Lung microvascular endothelial cell (primary cell): ENCODE measurements around the gene CYTH1. TPM values are rescaled to one million over a fixed set of nuclear protein-coding genes. Genes with fewer than 3 reads are reported as not detected.
"Not testable (repeated sequence)": the region's sequence is repeated elsewhere in the genome, so short reads cannot be mapped to it uniquely, and the experiment has no call there.

ENCODE experiments used
- DNase-seq, 2 donors: peaks; one replicate each; pipeline versions ENCODE4 v3.0.0 to v3.0.0-alpha.2; 2010; ENCODE audit warnings: low read depth in 2 of 2
- total RNA-seq: library from RNA; depleted of rRNA; stranded (reverse); fragments of >200 nt; gene quantifications from 2 replicates; pipeline ENCODE4 v1.2.1, GENCODE V29; 2014

Gene CYTH1
- total RNA-seq, 1 donor from 2014 or later, result 20.8 TPM

DNA sequence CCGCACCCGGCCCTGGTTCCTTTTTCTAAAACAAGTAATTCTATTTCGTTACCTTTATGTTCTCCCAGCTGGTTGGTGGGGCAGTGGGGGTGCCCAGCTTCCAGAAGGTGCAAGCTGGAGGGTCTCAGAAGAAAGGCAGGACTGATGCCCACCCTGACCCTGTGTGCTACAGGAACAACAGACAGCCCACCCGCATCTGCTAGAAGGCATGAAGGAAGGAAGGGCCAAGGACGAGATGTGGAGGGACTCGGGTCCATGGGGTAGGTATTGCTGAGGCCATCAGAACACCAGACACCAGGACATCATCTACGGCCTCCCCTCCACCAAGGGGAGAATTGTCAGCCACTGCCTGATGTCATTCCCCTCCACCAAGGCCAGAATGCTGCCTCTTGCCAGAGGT is 6.4 kb upstream of the CYTH1 start:
- DNase-seq, result no peak

DNA sequence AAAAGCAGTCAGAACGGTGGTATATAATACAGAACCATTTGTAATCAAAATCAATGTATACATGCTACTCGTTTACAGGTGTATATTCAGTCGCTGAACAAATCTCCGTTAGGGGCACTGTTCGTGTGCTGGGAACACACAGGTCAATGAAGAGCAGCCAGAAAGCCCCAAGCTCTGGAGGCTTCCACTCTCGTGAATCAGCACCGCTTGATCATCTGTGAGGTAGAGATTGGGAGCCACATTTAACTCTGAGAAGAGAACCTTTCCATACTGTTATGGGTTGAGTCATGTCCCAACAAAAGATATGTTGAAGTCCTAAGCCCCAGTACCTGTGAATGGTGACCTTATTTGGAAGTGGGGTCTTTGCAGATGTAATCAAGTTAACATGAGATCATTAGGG is 5.4 kb upstream of the CYTH1 start:
- DNase-seq, result no peak

DNA sequence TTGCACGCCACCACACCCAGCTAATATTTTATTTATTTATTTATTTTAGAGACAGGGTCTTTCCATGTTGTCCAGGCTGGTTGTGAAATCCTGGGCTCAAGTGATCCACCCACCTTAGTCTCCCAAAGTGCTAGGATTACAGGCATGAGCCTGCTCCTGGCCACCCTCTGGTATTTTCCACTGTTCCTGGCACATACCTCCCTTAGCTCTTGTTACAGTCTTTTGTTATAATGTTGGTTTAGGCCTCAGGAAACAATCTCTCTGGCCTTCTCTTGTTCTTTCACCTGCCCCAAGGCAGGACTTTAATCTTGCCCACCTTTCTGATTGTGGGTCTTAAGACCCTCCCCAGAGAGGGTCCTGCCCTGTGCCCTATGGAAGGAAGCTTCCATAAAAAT is 3.6 kb upstream of the CYTH1 start:
- peak in 1 of 2 donors; percentile 43 for DNase-seq

DNA sequence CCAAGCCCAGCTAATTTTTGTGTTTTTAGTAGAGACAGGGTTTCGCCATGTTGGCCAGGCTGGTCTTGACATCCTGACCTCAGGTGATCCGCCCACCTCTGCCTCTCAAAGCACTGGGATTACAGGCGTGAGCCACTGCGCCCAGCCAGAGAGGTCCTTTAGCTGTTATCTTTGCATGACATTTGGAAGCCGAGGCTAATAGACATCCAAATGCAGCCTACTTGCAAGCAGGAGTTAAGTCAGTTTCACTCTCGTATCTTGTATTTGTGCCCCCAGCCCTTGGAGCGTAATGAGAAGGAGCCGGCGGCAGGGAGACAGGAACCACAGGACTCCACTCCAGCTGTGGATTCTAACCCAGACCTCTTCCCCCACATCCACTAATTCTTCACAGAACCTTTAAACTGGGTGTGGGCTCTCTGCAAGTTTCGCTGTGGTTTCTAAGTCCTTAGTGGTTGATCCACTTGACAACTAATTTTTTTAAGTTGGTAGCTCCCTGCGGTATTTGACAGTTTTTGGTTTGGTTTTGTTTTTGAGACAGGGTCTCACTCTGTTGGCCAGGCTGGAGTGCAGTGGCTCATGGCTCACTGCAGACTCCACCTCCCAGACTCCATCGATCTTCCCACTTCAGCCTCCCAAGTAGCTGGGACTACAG is 3.1 kb upstream of the CYTH1 start:
- DNase-seq, result no peak

DNA sequence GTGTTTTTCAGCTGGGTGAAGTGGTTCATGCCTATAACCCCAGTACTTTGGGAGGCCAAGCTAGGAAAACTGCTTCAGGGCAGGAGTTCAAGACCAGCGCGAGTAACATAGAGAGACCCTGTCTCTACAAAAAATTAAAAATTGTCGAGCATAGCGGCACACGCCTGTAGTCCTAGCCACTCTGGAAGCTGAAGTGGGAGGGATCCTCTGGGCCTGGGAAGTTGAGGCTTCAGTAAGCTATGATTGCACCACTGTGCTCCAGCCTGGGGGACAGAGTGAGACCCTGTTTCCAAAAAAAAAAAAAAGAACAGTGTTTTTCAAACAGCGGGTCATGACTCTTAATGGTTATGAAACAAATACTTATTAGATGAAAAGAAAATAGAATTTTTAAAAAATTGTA is 2.3 kb upstream of the CYTH1 start:
- no peak for DNase-seq

DNA sequence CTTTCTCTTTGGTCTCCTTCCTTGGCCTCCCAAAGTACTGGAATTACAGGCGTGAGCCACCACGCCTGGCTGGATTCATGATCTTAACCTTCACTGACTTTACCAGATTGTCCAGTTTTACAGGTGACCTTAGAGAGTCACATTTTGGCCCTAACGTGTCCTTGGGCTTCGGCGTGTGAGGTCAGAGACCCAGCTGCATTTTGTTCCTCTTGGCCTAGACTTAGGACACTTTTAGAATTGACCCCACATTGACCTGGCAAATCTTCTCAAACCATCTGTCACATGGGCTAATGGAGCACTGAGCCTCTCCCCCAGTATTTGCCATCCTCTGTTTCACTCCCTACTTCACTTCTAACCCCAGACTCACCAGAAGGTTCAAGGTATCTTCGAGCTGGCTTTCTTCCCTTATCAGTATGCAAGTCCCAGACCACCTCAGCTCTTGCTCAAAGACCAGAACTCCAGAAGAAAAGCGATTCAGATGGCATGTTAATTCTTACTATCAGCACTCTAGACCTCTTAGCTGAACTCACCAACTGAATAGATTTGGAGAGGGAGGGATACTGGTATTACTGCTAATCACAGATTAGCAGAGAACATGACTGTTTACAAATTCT is 1.7 kb upstream of the CYTH1 start:
- no peak for DNase-seq

DNA sequence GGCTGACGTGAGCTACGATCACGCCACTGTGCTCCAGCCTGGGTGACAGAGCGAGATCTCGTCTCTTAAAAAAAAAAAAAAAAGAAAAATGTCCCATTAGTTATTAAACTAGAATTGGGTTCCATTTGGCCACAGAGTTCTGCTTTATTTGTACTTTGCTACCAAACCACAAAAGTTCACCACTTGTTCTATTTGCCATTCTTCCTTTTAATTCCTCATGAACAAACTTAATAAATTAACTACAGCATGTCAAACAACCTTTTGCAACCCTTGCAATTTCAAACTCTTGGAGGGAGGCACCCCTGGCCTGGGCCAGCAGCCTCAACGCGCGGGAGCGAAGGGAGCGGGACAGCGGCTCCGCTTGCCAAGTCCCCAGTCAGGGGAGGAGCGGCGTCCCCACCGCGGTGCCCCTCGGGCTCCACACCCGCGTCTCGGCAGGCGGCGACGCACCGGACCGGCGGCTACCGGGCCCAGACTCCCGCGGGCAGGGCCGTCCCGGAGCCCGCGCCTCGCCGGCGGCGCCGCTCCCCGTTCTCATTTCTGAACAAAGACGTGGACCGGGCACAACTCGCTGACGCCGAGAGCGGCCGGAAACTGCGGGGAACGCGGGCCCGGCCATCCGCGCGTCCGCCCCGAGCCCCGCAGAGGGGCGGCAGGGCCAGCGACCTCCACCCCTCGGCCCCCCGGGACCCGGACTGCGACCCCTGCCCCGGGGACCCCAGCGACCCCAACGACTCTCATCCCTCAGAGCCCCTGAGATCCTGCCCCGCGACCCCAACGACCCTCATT is 775 bp downstream of the CYTH1 start:
- DNase-seq, result peak; percentile 33 to 52

DNA sequence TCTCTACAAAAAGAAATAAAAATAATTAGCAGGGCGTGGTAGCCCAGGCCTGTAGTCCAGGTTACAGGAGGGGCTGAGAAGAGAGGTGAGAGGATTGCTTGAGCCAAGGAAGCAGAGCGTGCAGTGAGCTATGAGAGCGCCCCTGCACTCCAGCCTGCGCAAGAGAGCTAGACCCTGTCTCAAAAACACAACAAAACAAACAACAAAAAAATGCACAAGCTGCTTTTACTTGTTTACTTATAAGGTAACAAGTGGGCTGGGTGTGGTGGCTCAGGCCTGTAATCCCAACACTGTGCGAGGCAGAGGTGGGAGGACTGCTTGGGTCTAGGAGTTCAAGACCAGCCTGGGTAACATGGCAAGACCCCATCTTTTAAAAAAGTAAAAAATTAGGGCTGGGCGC is 1.7 kb downstream of the CYTH1 start:
- DNase-seq, result no peak

DNA sequence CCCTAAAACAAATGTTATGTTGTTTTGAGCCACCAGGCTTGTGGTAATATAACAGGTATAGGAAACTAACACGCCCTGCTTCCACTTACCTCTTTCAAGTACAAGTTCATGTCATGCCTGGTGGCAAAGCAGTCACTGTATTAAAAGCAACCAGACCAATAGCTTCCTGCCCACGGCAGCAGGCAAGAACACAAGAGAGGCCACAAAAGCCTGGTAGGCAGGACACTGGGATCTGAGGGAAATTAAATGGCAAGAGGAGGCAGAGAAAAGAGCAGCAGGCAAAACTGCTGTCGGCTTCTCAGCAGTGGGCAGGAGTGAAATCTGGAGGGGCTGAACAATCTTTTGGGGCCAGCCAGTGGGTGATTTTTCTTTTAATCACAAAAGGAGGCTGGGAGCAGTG is 2.2 kb downstream of the CYTH1 start:
- DNase-seq, result peak in 1 of 2 donors; percentile 26

DNA sequence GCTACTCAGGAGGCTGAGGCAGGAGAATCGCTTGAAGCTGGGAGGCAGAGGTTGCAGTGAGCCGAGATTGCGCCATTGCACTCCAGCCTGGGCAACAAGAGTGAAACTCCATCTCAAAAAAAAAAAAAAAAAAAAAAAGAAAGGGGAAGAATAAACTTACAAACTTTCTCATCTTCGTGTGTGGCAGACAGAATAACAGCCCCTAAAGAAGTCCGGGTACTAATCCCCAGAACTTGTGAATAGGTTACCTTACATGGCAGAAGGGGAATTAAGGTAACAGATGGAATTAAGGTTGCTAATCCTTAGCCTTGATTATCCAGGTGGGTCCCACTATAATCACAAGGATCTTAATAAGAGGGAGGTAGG is 2.8 kb downstream of the CYTH1 start:
- not testable (repeated sequence) for DNase-seq

DNA sequence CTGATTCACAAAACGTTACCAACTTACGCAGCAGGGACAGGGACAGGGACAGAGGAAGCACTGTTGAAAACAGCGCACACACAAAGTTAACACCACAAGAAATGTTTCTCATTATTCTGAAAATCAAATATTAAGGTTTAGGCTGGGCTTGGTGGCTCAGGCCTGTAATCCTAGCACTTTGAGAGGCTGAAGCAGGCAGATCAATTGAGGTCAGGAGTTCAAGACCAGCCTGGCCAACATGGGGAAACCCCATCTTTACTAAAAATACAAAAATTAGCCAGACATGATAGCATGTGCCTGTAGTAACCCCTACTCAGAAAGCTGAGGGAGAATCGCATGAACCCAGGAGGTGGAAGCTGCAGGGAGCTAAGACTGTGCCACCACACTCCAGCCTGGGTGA is 4.2 kb downstream of the CYTH1 start:
- no peak for DNase-seq

DNA sequence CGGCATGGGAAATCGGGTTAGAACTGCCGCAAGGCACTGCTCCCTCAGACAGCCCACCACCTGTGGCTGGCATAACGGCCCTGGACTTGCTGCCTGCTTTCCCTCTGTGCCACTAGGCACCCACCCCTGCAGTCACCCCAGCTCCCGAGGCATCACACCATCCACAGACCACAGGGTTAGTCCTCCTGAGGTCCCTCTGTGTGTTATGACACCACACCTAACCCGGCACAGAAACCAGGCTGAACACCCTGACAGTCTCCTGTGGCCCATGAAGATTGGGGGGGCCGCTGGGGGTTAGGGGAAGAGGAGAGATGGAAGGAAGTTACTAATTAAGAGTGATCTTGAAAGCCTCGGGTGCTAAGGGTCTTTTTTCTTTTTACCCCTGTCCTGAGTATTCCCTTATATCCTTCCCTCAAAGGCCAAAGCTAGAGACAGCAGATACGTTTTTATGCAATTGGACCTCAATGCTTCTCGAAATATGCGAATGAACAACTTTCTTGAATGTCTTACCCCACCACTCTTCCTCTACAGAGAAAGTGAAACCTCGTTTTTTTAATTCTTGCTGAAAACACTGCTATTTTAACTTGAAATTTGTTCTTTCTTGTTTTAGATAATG is 7.0 kb downstream of the CYTH1 start:
- DNase-seq, result no peak

DNA sequence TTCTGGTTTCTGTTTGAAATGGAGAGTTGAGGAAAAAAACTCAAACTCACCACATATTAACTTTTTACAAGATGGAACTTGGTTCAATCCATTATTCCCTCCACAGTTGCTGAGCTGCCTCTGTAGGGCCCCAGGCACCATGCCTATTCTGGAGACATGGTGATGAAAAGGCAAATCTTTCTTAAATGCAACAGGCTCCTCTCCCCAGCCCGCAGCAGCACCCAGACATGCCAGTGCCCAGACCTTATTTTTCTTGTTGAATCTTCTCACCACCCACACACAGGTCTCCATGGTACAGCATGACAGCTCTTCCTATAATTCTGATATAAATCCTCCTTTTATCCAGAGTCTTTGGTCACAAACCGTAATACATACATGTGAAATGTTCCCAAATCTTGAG is 7.6 kb downstream of the CYTH1 start:
- DNase-seq, result no peak

DNA sequence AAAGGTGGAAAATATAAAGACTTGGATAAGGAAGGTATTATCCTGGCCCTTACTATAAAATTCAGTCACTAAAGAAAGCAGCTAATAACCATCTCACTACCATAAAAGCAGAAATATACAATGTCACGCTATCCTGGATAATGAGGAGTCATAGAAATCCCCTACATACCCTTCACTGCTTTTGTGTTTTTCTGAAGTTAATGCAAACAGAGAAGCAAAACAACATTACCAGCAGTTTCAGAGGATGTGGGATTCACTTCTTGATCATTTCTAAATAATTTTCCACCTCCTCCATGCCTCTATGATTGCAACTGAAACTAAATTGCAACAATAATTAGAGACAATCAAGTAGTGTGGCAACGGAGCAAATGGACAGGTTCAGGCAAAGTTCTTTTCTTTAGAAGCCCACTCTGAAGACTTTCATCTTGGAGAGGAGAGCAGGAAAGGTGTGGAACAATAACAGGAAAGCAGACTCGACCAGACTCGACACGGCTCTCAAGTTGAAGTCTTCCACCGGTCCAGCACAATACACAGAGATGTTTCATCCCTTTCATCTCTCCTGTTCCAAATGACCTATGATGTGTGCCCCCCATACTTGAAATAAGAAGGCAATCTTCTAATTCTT is 10.2 kb downstream of the CYTH1 start:
- peak in 1 of 2 donors; percentile 43 for DNase-seq

DNA sequence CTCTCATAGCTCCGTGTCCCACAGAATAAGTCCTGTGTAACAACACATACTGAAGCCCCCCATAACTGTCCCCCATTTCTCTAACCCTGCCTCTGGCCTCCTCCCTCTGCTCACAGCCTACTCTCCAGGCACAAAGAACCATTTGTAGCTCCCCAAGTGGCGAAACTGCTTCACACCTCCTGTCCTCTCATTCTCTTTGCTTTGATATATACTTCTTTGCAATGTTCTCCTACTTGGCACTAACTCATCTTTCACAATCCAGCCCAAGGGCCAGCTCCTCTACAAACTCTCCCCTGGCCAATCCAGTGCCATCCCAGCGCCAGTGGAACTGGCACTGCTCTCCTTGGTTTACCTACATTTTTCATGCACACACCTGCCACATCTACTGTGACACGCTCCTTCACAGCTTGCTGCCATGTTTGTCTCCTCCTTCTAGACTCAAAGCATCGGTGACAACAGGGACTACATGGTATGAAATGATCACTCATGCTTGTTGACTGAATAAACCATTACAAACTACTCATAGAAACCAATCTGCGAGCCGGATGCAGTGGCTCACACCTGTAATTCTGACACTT is 12.8 kb downstream of the CYTH1 start:
- DNase-seq, result no peak

DNA sequence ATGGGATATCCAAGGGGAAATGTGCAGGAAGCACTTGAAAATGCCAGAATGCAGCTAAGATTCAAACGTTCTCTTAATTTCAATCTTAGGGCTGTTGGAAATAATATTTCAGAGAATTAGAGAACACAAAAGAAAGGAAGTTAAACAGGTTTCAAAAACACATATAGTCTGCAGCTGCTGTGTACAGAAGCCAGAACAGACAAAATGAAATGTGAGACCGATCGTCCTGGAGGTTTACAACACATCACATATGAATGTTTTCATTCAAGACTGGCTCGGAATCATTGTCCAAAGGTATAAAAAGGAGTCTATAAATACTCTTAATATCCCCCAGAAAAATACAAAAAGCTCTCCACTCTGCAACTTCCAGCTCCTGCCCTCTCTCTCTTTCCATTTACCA is 14.3 kb downstream of the CYTH1 start:
- DNase-seq, result peak in 1 of 2 donors; percentile 30

DNA sequence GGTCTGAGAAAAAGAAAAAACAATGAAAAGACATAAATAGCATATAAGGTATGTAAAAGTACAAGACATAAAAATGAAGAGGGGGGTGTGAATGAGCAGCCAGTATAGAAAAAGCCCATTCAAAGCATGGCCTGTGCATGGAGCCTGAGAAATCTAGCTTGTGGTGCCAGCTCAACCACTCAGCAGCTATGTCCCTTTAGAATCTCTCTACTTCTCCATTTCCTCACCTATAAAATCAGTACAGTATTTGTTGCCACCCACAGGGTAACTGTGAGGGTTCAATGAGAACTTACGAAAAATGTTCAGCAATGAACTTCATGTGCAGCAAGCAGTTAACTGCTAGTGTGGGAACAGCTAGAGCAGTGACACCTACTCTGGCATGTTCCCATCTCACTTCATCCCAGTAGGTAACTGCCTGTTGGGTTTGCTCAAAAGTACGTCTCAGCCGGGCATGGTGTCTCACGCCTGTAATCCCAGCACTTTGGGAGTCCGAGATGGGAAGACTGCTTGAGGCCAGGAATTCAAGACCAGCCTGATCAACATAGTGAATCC is 15.3 kb downstream of the CYTH1 start:
- no peak for DNase-seq

DNA sequence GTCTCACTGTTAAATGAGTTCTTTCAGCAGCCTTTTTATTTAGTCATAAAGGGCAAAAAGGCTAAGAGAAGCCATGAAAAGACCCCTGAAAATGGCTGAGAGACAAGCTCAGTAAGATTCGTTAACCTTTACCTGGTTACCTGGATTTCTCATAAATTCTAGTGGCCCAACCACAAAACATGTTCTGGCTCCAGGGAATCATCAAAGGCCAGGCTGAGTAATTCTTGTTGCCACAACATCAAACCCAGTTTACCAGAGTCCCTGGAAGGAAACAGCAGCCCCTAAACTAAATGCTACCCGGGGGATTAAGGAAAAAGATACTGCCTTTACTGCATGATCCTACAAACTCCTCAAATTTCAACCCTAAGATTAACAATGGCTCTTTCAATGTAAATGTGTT is 15.8 kb downstream of the CYTH1 start:
- DNase-seq, result no peak

DNA sequence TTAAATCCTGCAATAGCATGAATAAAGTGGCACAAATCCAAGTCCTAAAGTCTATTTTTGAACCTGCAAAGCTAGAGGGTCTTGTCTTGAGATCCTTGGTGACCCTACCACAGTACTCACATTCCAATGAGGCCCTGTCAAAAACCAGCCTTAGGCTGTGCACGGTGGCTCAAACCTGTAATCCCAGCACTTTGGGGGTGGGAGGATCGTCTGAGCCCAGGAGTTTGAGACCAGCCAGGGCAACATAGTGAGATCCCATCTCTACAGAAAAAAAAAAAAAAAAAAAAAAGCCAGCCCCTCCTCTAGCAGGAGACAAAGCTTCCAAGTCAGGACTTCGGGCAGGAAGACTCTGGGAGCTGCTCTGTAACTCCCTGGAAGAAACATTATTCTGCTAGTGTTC is 16.3 kb downstream of the CYTH1 start:
- no peak for DNase-seq

DNA sequence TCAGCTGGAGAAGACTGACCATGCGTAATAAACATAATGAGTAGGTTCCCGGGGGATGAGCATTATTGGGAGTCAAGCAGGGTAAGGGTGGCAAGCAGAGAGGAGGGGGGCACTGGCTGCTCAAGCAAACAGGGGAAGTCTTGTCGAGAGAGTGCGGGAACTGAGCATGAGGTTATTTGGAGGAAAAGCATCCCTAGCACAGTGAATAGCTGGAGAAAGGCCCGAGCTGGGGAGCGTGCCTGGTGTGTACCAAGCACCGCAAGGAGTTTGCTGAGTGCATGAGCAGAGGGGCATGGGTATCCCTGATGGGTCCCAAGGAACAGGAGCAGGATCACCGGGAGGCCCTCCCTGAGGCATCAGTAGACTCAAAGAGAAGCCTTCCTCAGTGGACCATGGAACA is 17.2 kb downstream of the CYTH1 start:
- DNase-seq, result no peak

DNA sequence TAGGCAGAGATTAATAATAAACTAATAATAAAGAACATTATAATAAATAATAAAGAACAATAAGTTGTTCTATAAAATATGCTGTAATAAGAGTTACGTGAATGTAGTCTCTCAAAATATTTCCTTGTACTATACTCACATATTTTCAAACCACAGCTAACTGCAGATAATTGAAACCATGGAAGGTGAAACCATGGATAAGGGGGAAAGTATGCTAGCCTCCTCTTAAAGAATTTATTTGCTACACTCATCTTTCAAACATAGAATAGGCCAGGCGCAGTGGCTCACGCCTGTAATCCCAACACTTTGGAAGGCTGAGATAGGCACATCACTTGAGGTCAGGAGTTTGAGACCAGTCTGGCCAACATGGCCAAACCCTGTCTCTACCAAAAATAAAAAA is 18.5 kb downstream of the CYTH1 start:
- DNase-seq, result no peak
